ENCODE measurements around the gene HOXC11.

DNA sequence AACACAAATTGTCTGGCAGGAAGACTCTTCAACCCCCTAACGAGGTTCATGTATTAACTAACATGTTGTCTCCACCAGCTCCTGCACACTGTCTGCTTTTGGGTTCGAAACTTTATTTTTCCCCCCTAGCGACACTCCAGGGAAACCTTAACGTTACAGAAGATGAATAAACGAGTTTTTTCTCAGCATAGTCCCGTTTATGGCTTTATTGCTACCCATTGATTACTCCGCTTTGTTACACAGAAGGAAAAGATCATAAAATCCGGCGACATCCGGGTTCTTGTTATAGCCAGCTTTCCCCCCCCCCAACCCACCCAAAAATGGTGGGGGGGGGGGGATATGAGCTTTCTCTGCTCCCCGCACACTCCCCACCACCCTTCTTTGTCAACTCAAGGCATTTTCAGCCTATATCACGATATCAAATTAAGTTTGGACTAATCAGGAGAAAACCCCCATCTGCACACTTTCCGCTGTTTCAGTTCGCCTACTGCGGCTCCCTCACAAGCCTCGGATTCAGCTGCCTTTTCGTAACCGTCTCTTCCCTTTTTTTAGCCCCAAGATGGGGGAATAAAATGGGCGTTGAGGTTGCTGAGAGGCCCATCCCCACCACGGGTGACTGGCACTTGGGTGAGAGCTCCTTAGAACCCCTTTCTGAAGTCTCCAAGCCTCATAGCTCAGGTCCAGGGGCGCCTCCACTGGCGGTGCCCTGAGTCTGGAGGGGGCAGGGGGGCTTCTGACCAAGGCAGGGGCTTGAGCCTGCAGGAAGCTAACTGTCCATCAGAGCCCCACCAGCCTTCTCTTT lies 53.9 kb downstream of the HOXC11 start:
- TF ChIP-seq, protein P1, sequence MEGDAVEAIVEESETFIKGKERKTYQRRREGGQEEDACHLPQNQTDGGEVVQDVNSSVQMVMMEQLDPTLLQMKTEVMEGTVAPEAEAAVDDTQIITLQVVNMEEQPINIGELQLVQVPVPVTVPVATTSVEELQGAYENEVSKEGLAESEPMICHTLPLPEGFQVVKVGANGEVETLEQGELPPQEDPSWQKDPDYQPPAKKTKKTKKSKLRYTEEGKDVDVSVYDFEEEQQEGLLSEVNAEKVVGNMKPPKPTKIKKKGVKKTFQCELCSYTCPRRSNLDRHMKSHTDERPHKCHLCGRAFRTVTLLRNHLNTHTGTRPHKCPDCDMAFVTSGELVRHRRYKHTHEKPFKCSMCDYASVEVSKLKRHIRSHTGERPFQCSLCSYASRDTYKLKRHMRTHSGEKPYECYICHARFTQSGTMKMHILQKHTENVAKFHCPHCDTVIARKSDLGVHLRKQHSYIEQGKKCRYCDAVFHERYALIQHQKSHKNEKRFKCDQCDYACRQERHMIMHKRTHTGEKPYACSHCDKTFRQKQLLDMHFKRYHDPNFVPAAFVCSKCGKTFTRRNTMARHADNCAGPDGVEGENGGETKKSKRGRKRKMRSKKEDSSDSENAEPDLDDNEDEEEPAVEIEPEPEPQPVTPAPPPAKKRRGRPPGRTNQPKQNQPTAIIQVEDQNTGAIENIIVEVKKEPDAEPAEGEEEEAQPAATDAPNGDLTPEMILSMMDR (IDR thresholded peaks at IDR 0.05), result no peak
- TF ChIP-seq POLR2A (IDR thresholded peaks at IDR 0.05) (no peak), EP300 (IDR thresholded peaks at IDR 0.05) (no peak), POLR2AphosphoS5 (IDR thresholded peaks at IDR 0.05) (no peak)
